Measurements from ENCODE around the gene PDE6A. TPM values are rescaled to one million over a fixed set of nuclear protein-coding genes. Genes with fewer than 3 reads are reported as not detected.
A peak's percentile ranks its signal among the peaks of the same experiment; 100 is the strongest.

PDE6A gene
- total and polyA plus RNA-seq, 9 of the 15 experiments (the other 6 are each of a cell fraction or from before 2014, with no cell fraction given), result 0.01 to 0.04 (median 0.01) TPM; not detected in 6

- TF ChIP-seq IRF1 (CRISPR knock-in tag; IDR thresholded peaks at IDR 0.05; ENCODE audit: borderline replicate concordance) (no peak), TFE3 (CRISPR knock-in tag; IDR thresholded peaks at IDR 0.05) (peak; percentile 98), RAD21 (CRISPR knock-in tag; conservative IDR thresholded peaks at IDR 0.05 in 1 of 2, IDR thresholded peaks at IDR 0.05 in 1 of 2) (no peak), MAFF (IDR thresholded peaks at IDR 0.05; ENCODE audit: low read length) (no peak), ZNF407 (IDR thresholded peaks at IDR 0.05; ENCODE audit: low read depth) (no peak), THAP12 (CRISPR knock-in tag; IDR thresholded peaks at IDR 0.05) (0 out of 2 replicates have a peak, but pooled peaks have one; percentile 4), TAF1 (IDR thresholded peaks at IDR 0.05; ENCODE audit: control insufficient read depth, extremely low read depth, insufficient read depth, low read length, severe bottlenecking) (peak; percentile 75), ARHGAP35 (IDR thresholded peaks at IDR 0.05; ENCODE audit: partially characterized antibody) (no peak), DPF2 (IDR thresholded peaks at IDR 0.05) (no peak), ZNF146 (CRISPR knock-in tag; IDR thresholded peaks at IDR 0.05; ENCODE audit: unreplicated experiment) (peak; percentile 21), XRCC5 (IDR thresholded peaks at IDR 0.05; ENCODE audit: low read depth, low read length) (no peak), ZFX (CRISPR knock-in tag; IDR thresholded peaks at IDR 0.05) (peak; percentile 69), FOXK1 (CRISPR knock-in tag; IDR thresholded peaks at IDR 0.05; ENCODE audit: borderline replicate concordance) (no peak)
Measured at GRCh38 chr5:149960272-149961185, 15.9 kb upstream of the PDE6A start, which contains the start of gene SLC26A2 (continued).
